ENCODE results near the gene LRRIQ4.

The LRRIQ4 gene

GRCh38 chr3:169850618-169851017 is 37.9 kb downstream of the LRRIQ4 start:
- in situ Hi-C loops (cut with MboI; ENCODE audit: low sequenced_read_pairs): no loop called here

GRCh38 chr3:169855514-169855913 is 42.8 kb downstream of the LRRIQ4 start:
- in situ Hi-C loops (cut with MboI; ENCODE audit: low sequenced_read_pairs): no loop called here

GRCh38 chr3:169857811-169858210 is 45.1 kb downstream of the LRRIQ4 start:
- in situ Hi-C loops (cut with MboI; ENCODE audit: low sequenced_read_pairs): no loop called here

GRCh38 chr3:169861871-169862270 is 49.2 kb downstream of the LRRIQ4 start:
- in situ Hi-C loops (cut with MboI; ENCODE audit: low sequenced_read_pairs): no loop called here

- in situ Hi-C loops (cut with MboI; ENCODE audit: low sequenced_read_pairs): no loop called here
These were observed 50.8 kb downstream of the LRRIQ4 start for GRCh38 chr3:169863458-169863899.

- in situ Hi-C loops (cut with MboI; ENCODE audit: low sequenced_read_pairs): no loop called here
These were observed 51.6 kb downstream of the LRRIQ4 start for GRCh38 chr3:169864270-169864669.

- in situ Hi-C loops (cut with MboI; ENCODE audit: low sequenced_read_pairs): no loop called here
These were observed 52.6 kb downstream of the LRRIQ4 start for GRCh38 chr3:169865176-169865767.

GRCh38 chr3:169867584-169868210 is 55.0 kb downstream of the LRRIQ4 start:
- in situ Hi-C loops (cut with MboI; ENCODE audit: low sequenced_read_pairs): no loop called here

- in situ Hi-C loops (cut with MboI; ENCODE audit: low sequenced_read_pairs): no loop called here
These were observed 55.7 kb downstream of the LRRIQ4 start for GRCh38 chr3:169868369-169868768.

- in situ Hi-C loops (cut with MboI; ENCODE audit: low sequenced_read_pairs): no loop called here
These were observed 57.0 kb downstream of the LRRIQ4 start, which contains the start of gene LRRC31 for GRCh38 chr3:169869484-169870220. Gene LRRC31 (minus strand): TSS chr3:169869935. CDS start chr3:169869807, 128 bp downstream.

GRCh38 chr3:169871129-169871886 is 58.6 kb downstream of the LRRIQ4 start:
- in situ Hi-C loops (cut with MboI; ENCODE audit: low sequenced_read_pairs): no loop called here

GRCh38 chr3:169879013-169879557 is 66.4 kb downstream of the LRRIQ4 start:
- in situ Hi-C loops (cut with MboI; ENCODE audit: low sequenced_read_pairs): no loop called here

- in situ Hi-C loops (cut with MboI; ENCODE audit: low sequenced_read_pairs): no loop called here
These were observed 67.3 kb downstream of the LRRIQ4 start for GRCh38 chr3:169879845-169880575.

- in situ Hi-C loops (cut with MboI; ENCODE audit: low sequenced_read_pairs): no loop called here
These were observed 68.0 kb downstream of the LRRIQ4 start for GRCh38 chr3:169880576-169881250.

GRCh38 chr3:169886671-169887070 is 74.0 kb downstream of the LRRIQ4 start:
- in situ Hi-C loops (cut with MboI; ENCODE audit: low sequenced_read_pairs): no loop called here

Measured in HL-60/S4 (cell line).